HEK293 (cell line): ENCODE results near the gene ANGPTL5.

Experiments
- CTCF ChIA-PET: fragments of 350-600 bp; formaldehyde crosslinking; extraction: SDS; loops from one replicate; lab custom pipeline; 2021; ENCODE audit warnings: antibody characterized with exemption; lab: Yijun Ruan, JAX
- POLR2A ChIA-PET: fragments of 300-600 bp; formaldehyde crosslinking; extraction: SDS; loops from one replicate; lab custom pipeline; 2020; ENCODE audit warnings: antibody characterized with exemption, inconsistent platforms; lab: Yijun Ruan, JAX
- H3K27ac ChIP-seq: fragments of 200-500 bp; sonication (Bioruptor generic); 2 replicates; pipeline ENCODE4 v1.5.1; 2014; ENCODE audit warnings: low read depth, low read length, control low read depth, inconsistent platforms; ENCODE audit errors: extremely low read depth
- H3K36me3 ChIP-seq, 2 experiments: fragments of 200-500 bp in 1 of 2; sonication (Bioruptor generic) in 1 of 2; 1 replicate in 1 of 2; 2 replicates in 1 of 2; pipeline ENCODE4 v1.5.1; 2014 to 2017; ENCODE audit warnings: inconsistent platforms in 2 of 2, low read length in 2 of 2; ENCODE audit not compliant: control insufficient read depth in 2 of 2, insufficient read depth in 1 of 2
- H3K4me1 ChIP-seq: fragments of 200-500 bp; sonication (Bioruptor generic); 2 replicates; pipeline ENCODE4 v1.5.1; 2014; ENCODE audit warnings: mild to moderate bottlenecking, low read length, inconsistent platforms; ENCODE audit not compliant: control insufficient read depth, insufficient read depth
- H3K4me3 ChIP-seq: 2 replicates; pipeline ENCODE4 v1.5.1; 2011; ENCODE audit warnings: low read depth, mild to moderate bottlenecking, control low read depth, low read length, moderate library complexity
- H3K9me3 ChIP-seq: fragments of 200-500 bp; sonication (Bioruptor generic); 2 replicates; pipeline ENCODE4 v1.5.1; 2014; ENCODE audit warnings: low read depth, low read length, inconsistent platforms; ENCODE audit not compliant: control insufficient read depth, insufficient read depth
- EGR2 ChIP-seq: fragments of 450-650 bp; formaldehyde crosslinking; IDR thresholded peaks from 2 replicates; pipeline ENCODE4 v1.5.1; 2016; ENCODE audit warnings: low read depth, missing biosample characterization, missing genetic modification characterization
- HOXC10 ChIP-seq: sonication (generic); formaldehyde crosslinking; IDR thresholded peaks from 2 replicates; pipeline ENCODE4 v1.8.1; 2023; ENCODE audit warnings: mild to moderate bottlenecking, missing genetic modification reagents
- IKZF3 ChIP-seq: fragments of 450-650 bp; IDR thresholded peaks from 2 replicates; pipeline ENCODE4 v1.5.0; 2018; ENCODE audit warnings: missing biosample characterization, mild to moderate bottlenecking, missing genetic modification characterization, moderate library complexity
- KLF10 ChIP-seq: fragments of 450-650 bp; IDR thresholded peaks from 2 replicates; pipeline ENCODE4 v1.5.1; 2018; ENCODE audit warnings: missing biosample characterization, mild to moderate bottlenecking, missing genetic modification characterization
- ZBTB6 ChIP-seq: fragments of 450-650 bp; formaldehyde crosslinking; IDR thresholded peaks from 2 replicates; pipeline ENCODE4 v1.5.1; 2017; ENCODE audit warnings: missing biosample characterization, missing genetic modification characterization
- ZNF10 ChIP-seq: fragments of 450-650 bp; formaldehyde crosslinking; IDR thresholded peaks from 2 replicates; pipeline ENCODE4 v1.5.1; 2017; ENCODE audit warnings: missing biosample characterization, missing genetic modification characterization
- ZNF140 ChIP-seq: fragments of 450-650 bp; formaldehyde crosslinking; IDR thresholded peaks from 2 replicates; pipeline ENCODE4 v1.5.1; 2016; ENCODE audit warnings: missing biosample characterization, missing genetic modification characterization
- ZNF184 ChIP-seq: fragments of 450-650 bp; IDR thresholded peaks from 2 replicates; pipeline ENCODE4 v1.5.1; 2018; ENCODE audit warnings: missing biosample characterization, mild to moderate bottlenecking, missing genetic modification characterization
- ZNF280C ChIP-seq: fragments of 450-650 bp; formaldehyde crosslinking; IDR thresholded peaks from 2 replicates; pipeline ENCODE4 v1.5.1; 2016; ENCODE audit warnings: missing biosample characterization, missing genetic modification characterization
- ZNF398 ChIP-seq: fragments of 450-650 bp; formaldehyde crosslinking; IDR thresholded peaks from 2 replicates; pipeline ENCODE4 v1.5.1; 2017; ENCODE audit warnings: missing biosample characterization, missing genetic modification characterization
- ZNF501 ChIP-seq: fragments of 450-650 bp; formaldehyde crosslinking; IDR thresholded peaks from 2 replicates; pipeline ENCODE4 v1.5.1; 2016; ENCODE audit warnings: missing biosample characterization, missing genetic modification characterization
- ZNF561 ChIP-seq: fragments of 450-650 bp; IDR thresholded peaks from 2 replicates; pipeline ENCODE4 v1.5.1; 2018; ENCODE audit warnings: missing biosample characterization, missing genetic modification characterization, borderline replicate concordance
- ZNF621 ChIP-seq: fragments of 450-650 bp; formaldehyde crosslinking; IDR thresholded peaks from 2 replicates; pipeline ENCODE4 v1.5.1; 2017; ENCODE audit warnings: missing biosample characterization, missing genetic modification characterization
- ZNF639 ChIP-seq: fragments of 450-650 bp; formaldehyde crosslinking; IDR thresholded peaks from 2 replicates; pipeline ENCODE4 v1.5.1; 2016; ENCODE audit warnings: missing biosample characterization, missing genetic modification characterization
- ZNF670 ChIP-seq: fragments of 450-650 bp; formaldehyde crosslinking; IDR thresholded peaks from 2 replicates; pipeline ENCODE4 v1.5.1; 2016; ENCODE audit warnings: missing biosample characterization, missing genetic modification characterization, low read depth
- ZNF692 ChIP-seq: fragments of 450-650 bp; formaldehyde crosslinking; IDR thresholded peaks from 2 replicates; pipeline ENCODE4 v1.5.1; 2016; ENCODE audit warnings: missing biosample characterization, missing genetic modification characterization
- ZNF792 ChIP-seq: fragments of 450-650 bp; formaldehyde crosslinking; IDR thresholded peaks from 2 replicates; pipeline ENCODE4 v1.5.1; 2016; ENCODE audit warnings: missing biosample characterization, missing genetic modification characterization
- ZNF843 ChIP-seq: fragments of 450-650 bp; formaldehyde crosslinking; IDR thresholded peaks from 2 replicates; pipeline ENCODE4 v1.5.1; 2016; ENCODE audit warnings: missing biosample characterization, missing genetic modification characterization
- ZSCAN4 ChIP-seq: fragments of 450-650 bp; formaldehyde crosslinking; IDR thresholded peaks from 2 replicates; pipeline ENCODE4 v1.5.1; 2017; ENCODE audit warnings: missing biosample characterization, missing genetic modification characterization
- TF ChIP-seq, protein P1 (sequence below): fragments of 450-650 bp; formaldehyde crosslinking; IDR thresholded peaks from 2 replicates; pipeline ENCODE4 v1.5.1; 2016; ENCODE audit warnings: missing biosample characterization, missing genetic modification characterization

ANGPTL5 gene

DNA sequence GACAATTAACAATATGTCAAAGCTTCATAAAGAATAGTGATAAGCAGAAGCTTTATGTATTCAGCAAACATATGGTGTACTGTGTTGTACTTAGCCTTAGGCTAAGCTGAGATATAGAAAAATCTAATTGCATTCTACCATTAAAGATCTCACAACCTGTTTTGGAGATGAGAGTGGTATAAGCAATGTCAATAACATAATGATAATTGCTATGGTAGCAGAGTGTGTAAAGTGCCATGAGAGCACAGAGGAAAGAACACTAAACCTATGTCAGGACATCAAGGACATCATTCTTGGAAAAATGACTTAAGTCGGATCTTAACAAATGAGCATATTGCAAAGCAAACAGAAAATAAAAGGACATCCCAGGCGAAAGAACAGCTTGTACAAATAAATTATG lies 28.6 kb upstream of the ANGPTL5 start:
- CTCF ChIA-PET: interaction anchor here (0.8 kb wide), 1 partner anchor 84 kb away, joined by 3 read pairs; no protein-coding TSS in a partner anchor
- H3K27ac ChIP-seq: no peak overlapping the region
- POLR2A ChIA-PET: no interaction called here
- H3K36me3 ChIP-seq: no peaks in the 10 kb centered on the region
- H3K4me1 ChIP-seq: no peaks in the 10 kb centered on the region
- no peak overlapping the region for H3K4me3 ChIP-seq
- H3K9me3 ChIP-seq: no peaks in the 10 kb centered on the region
- TF ChIP-seq ZNF398 (tag by site-specific recombination) (no peak), ZNF843 (tag by site-specific recombination) (no peak), ZBTB6 (no peak), HOXC10 (CRISPR knock-in tag) (no peak), ZSCAN4 (tag by site-specific recombination) (no peak)
- TF ChIP-seq, all 188 proteins: peak for 0

- no peaks in the 10 kb centered on the region for H3K4me1 ChIP-seq
- no peaks in the 10 kb centered on the region for H3K9me3 ChIP-seq
- CTCF ChIA-PET: no interaction called here
- no peak overlapping the region for H3K4me3 ChIP-seq
- POLR2A ChIA-PET: no interaction called here
- H3K36me3 ChIP-seq: no peaks in the 10 kb centered on the region
- TF ChIP-seq IKZF3 (tag by site-specific recombination) (no peak), ZNF10 (tag by site-specific recombination) (no peak), ZNF501 (no peak), ZNF692 (tag by site-specific recombination) (no peak), ZNF280C (tag by site-specific recombination) (no peak), ZNF561 (tag by site-specific recombination) (no peak), EGR2 (tag by site-specific recombination) (no peak), ZSCAN4 (tag by site-specific recombination) (no peak), ZNF670 (no peak), ZNF621 (no peak), ZNF140 (tag by site-specific recombination) (no peak), ZNF184 (tag by site-specific recombination) (no peak), KLF10 (no peak), ZNF639 (tag by site-specific recombination) (no peak), ZNF792 (tag by site-specific recombination) (no peak)
- TF ChIP-seq, protein P1, sequence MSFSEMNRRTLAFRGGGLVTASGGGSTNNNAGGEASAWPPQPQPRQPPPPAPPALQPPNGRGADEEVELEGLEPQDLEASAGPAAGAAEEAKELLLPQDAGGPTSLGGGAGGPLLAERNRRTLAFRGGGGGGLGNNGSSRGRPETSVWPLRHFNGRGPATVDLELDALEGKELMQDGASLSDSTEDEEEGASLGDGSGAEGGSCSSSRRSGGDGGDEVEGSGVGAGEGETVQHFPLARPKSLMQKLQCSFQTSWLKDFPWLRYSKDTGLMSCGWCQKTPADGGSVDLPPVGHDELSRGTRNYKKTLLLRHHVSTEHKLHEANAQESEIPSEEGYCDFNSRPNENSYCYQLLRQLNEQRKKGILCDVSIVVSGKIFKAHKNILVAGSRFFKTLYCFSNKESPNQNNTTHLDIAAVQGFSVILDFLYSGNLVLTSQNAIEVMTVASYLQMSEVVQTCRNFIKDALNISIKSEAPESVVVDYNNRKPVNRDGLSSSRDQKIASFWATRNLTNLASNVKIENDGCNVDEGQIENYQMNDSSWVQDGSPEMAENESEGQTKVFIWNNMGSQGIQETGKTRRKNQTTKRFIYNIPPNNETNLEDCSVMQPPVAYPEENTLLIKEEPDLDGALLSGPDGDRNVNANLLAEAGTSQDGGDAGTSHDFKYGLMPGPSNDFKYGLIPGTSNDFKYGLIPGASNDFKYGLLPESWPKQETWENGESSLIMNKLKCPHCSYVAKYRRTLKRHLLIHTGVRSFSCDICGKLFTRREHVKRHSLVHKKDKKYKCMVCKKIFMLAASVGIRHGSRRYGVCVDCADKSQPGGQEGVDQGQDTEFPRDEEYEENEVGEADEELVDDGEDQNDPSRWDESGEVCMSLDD (tag by site-specific recombination): no peak
- TF ChIP-seq, all 188 proteins: peak for 0
- H3K27ac ChIP-seq: no peak overlapping the region
These were observed 24.7 kb upstream of the ANGPTL5 start for GRCh38 chr11:101940901-101941520.
